ENCODE data around the gene PSMF1.
A peak's percentile ranks its signal among the peaks of the same experiment; 100 is the strongest.
"Not testable (repeated sequence)": the region's sequence is repeated elsewhere in the genome, so short reads cannot be mapped to it uniquely, and the experiment has no call there.

PSMF1 gene

GRCh38 chr20:1122388-1123315, 4.2 kb downstream of the PSMF1 start:
- peak; percentile 27 for DNase-seq (ENCODE audit: low spot score)

- no peak for DNase-seq (ENCODE audit: low spot score)
Observed at GRCh38 chr20:1123666-1124065, 5.3 kb downstream of the PSMF1 start.

GRCh38 chr20:1124421-1124820, 6.0 kb downstream of the PSMF1 start:
- DNase-seq (ENCODE audit: low spot score), result no peak

- DNase-seq (ENCODE audit: low spot score), result no peak
Observed at GRCh38 chr20:1125277-1125676, 6.9 kb downstream of the PSMF1 start.

- peak; percentile 20 for DNase-seq (ENCODE audit: low spot score)
Observed at GRCh38 chr20:1127840-1128239, 9.4 kb downstream of the PSMF1 start.

GRCh38 chr20:1130058-1130694, 11.8 kb downstream of the PSMF1 start:
- DNase-seq (ENCODE audit: low spot score), result no peak

- peak; percentile 47 for DNase-seq (ENCODE audit: low spot score)
Observed at GRCh38 chr20:1130847-1131246, 12.4 kb downstream of the PSMF1 start.

GRCh38 chr20:1131354-1131753, 13.0 kb downstream of the PSMF1 start:
- no peak for DNase-seq (ENCODE audit: low spot score)

- DNase-seq (ENCODE audit: low spot score), result no peak
Observed at GRCh38 chr20:1134355-1134754, 16.0 kb downstream of the PSMF1 start.

GRCh38 chr20:1134836-1135235, 16.4 kb downstream of the PSMF1 start:
- DNase-seq (ENCODE audit: low spot score), result no peak

GRCh38 chr20:1137236-1137635, 18.8 kb downstream of the PSMF1 start:
- no peak for DNase-seq (ENCODE audit: low spot score)

GRCh38 chr20:1144401-1145172, 26.2 kb downstream of the PSMF1 start:
- no peak for DNase-seq (ENCODE audit: low spot score)

- DNase-seq (ENCODE audit: low spot score), result no peak
Observed at GRCh38 chr20:1146957-1147356, 28.6 kb downstream of the PSMF1 start.

- not testable (repeated sequence) for DNase-seq (ENCODE audit: low spot score)
Observed at GRCh38 chr20:1149812-1150211, 31.4 kb downstream of the PSMF1 start.

- no peak for DNase-seq (ENCODE audit: low spot score)
Observed at GRCh38 chr20:1150218-1150617, 31.8 kb downstream of the PSMF1 start.

GRCh38 chr20:1150968-1151367, 32.6 kb downstream of the PSMF1 start:
- no peak for DNase-seq (ENCODE audit: low spot score)

- no peak for DNase-seq (ENCODE audit: low spot score)
Observed at GRCh38 chr20:1154226-1154625, 35.8 kb downstream of the PSMF1 start.

GRCh38 chr20:1154691-1155090, 36.3 kb downstream of the PSMF1 start:
- DNase-seq (ENCODE audit: low spot score), result no peak

- no peak for DNase-seq (ENCODE audit: low spot score)
Observed at GRCh38 chr20:1155342-1155741, 36.9 kb downstream of the PSMF1 start.

GRCh38 chr20:1160496-1160895, 42.1 kb downstream of the PSMF1 start:
- no peak for DNase-seq (ENCODE audit: low spot score)

- DNase-seq (ENCODE audit: low spot score), result no peak
Observed at GRCh38 chr20:1160991-1161390, 42.6 kb downstream of the PSMF1 start.

- no peak for DNase-seq (ENCODE audit: low spot score)
Observed at GRCh38 chr20:1163105-1163504, 44.7 kb downstream of the PSMF1 start.

GRCh38 chr20:1163653-1164052, 45.3 kb downstream of the PSMF1 start:
- DNase-seq (ENCODE audit: low spot score), result no peak
